ENCODE data around the gene SULF2.

GRCh38 chr20:47825011-47825762, 39.9 kb upstream of the SULF2 start:
- TF ChIP-seq YY1 (IDR thresholded peaks at IDR 0.05; ENCODE audit: insufficient read depth, insufficient read length) (no peak), SUZ12 (IDR thresholded peaks at IDR 0.05; ENCODE audit: extremely low read depth, insufficient read depth, insufficient read length) (no peak)
